Measurements from ENCODE around the gene TP53I11. TPM values are rescaled to one million over a fixed set of nuclear protein-coding genes. Genes with fewer than 3 reads are reported as not detected.

TP53I11 gene
- polyA plus RNA-seq, 1 donor (not counting 4 experiments of a cell fraction or from before 2014, with no cell fraction given): 21.4 TPM

- no peaks in the 10 kb centered on the region for H4K20me1 ChIP-seq (ENCODE audit: control insufficient read depth, extremely low read depth, insufficient read depth, low read length)
- no peak overlapping the region for H3K4me3 ChIP-seq (ENCODE audit: control insufficient read depth in 2 of 3, extremely low read depth in 1 of 3, insufficient read depth in 2 of 3, low read depth in 1 of 3, low read length in 3 of 3)
- DNase-seq (ENCODE audit: low read depth, low spot score): no peak
- H2AFZ ChIP-seq (ENCODE audit: control insufficient read depth, low read length): no peak overlapping the region
- H3K27me3 ChIP-seq (ENCODE audit: control insufficient read depth, extremely low read depth, insufficient read depth, low read length): peaks cover 3% of the 10 kb centered on the region
- no peak overlapping the region for H3K4me2 ChIP-seq (ENCODE audit: control insufficient read depth, extremely low read depth, insufficient read depth, low read depth, low read length)
- no peak overlapping the region for H3K9ac ChIP-seq (ENCODE audit: control insufficient read depth, extremely low read depth, insufficient read depth, low read length)
- dilution Hi-C loops (cut with MboI; ENCODE audit: extremely low pct_ligation_motif_present, low sequenced_read_pairs): no loop called here
- H3K9me3 ChIP-seq (ENCODE audit: control insufficient read depth, low read depth, low read length): no peaks in the 10 kb centered on the region
- FAIRE-seq: no peak
- no peaks in the 10 kb centered on the region for H3K36me3 ChIP-seq (ENCODE audit: control insufficient read depth in 2 of 2, extremely low read depth in 1 of 2, insufficient read depth in 2 of 2, low read length in 2 of 2)
- no peak overlapping the region for H3K27ac ChIP-seq (ENCODE audit: control insufficient read depth, insufficient read depth, low read length)
- no peaks in the 10 kb centered on the region for H3K79me2 ChIP-seq (ENCODE audit: control insufficient read depth, insufficient read depth, low read length)
- no peaks in the 10 kb centered on the region for H3K9me1 ChIP-seq (ENCODE audit: control insufficient read depth, extremely low read depth, insufficient read depth, low read length)
- TF ChIP-seq CTCF (optimal IDR thresholded peaks at IDR 0.05 in 1 of 3, IDR thresholded peaks at IDR 0.05 in 1 of 3, conservative IDR thresholded peaks at IDR 0.05 in 1 of 3; ENCODE audit: extremely low read depth in 1 of 3, insufficient read depth in 2 of 3, low read length in 3 of 3) (no peak), EZH2 (IDR thresholded peaks at IDR 0.05; ENCODE audit: low read length) (no peak)
- peaks cover 7% of the 10 kb centered on the region for H3K4me1 ChIP-seq (ENCODE audit: control insufficient read depth, extremely low read depth, insufficient read depth, low read length)
Measured at GRCh38 chr11:44964526-44965209, 14.0 kb upstream of the TP53I11 start.

- Histone ChIP-seq H3K27ac (ENCODE audit: control insufficient read depth, insufficient read depth, low read length) (no peak overlapping the region), H3K9me1 (ENCODE audit: control insufficient read depth, extremely low read depth, insufficient read depth, low read length) (no peaks in the 10 kb centered on the region), H3K4me3 (ENCODE audit: control insufficient read depth in 2 of 3, extremely low read depth in 1 of 3, insufficient read depth in 2 of 3, low read depth in 1 of 3, low read length in 3 of 3) (no peak overlapping the region), H3K4me2 (ENCODE audit: control insufficient read depth, extremely low read depth, insufficient read depth, low read depth, low read length) (no peak overlapping the region), H3K27me3 (ENCODE audit: control insufficient read depth, extremely low read depth, insufficient read depth, low read length) (peaks cover 7% of the 10 kb centered on the region), H4K20me1 (ENCODE audit: control insufficient read depth, extremely low read depth, insufficient read depth, low read length) (no peaks in the 10 kb centered on the region), H3K79me2 (ENCODE audit: control insufficient read depth, insufficient read depth, low read length) (no peaks in the 10 kb centered on the region), H3K36me3 (ENCODE audit: control insufficient read depth in 2 of 2, extremely low read depth in 1 of 2, insufficient read depth in 2 of 2, low read length in 2 of 2) (no peaks in the 10 kb centered on the region), H3K9me3 (ENCODE audit: control insufficient read depth, low read depth, low read length) (no peaks in the 10 kb centered on the region), H3K9ac (ENCODE audit: control insufficient read depth, extremely low read depth, insufficient read depth, low read length) (no peak overlapping the region), H2AFZ (ENCODE audit: control insufficient read depth, low read length) (no peak overlapping the region), H3K4me1 (ENCODE audit: control insufficient read depth, extremely low read depth, insufficient read depth, low read length) (peaks cover 7% of the 10 kb centered on the region)
- dilution Hi-C loops (cut with MboI; ENCODE audit: extremely low pct_ligation_motif_present, low sequenced_read_pairs): no loop called here
- TF ChIP-seq CTCF (optimal IDR thresholded peaks at IDR 0.05 in 1 of 3, IDR thresholded peaks at IDR 0.05 in 1 of 3, conservative IDR thresholded peaks at IDR 0.05 in 1 of 3; ENCODE audit: extremely low read depth in 1 of 3, insufficient read depth in 2 of 3, low read length in 3 of 3) (no peak), EZH2 (IDR thresholded peaks at IDR 0.05; ENCODE audit: low read length) (no peak)
- no peak for DNase-seq (ENCODE audit: low read depth, low spot score)
- FAIRE-seq: no peak
Measured at GRCh38 chr11:44963948-44964347, 13.3 kb upstream of the TP53I11 start.

All from keratinocyte (primary cell).